HepG2 (cell line): Measurements from ENCODE around the gene PSRC1. TPM values are rescaled to one million over a fixed set of nuclear protein-coding genes. Genes with fewer than 3 reads are reported as not detected.

Experiments
- CEBPB ChIP-seq: IDR thresholded peaks from 2 replicates; pipeline ENCODE4 v1.6.1; 2011; ENCODE audit warnings: low read depth, low read length, improper control_type of control experiment, borderline replicate concordance
- CENPT ChIP-seq: sonication (generic); formaldehyde crosslinking; IDR thresholded peaks from 2 replicates; pipeline ENCODE4 v1.8.0; 2022; ENCODE audit warnings: low read depth, mild to moderate bottlenecking, moderate library complexity, missing genetic modification reagents
- CHD4 ChIP-seq: fragments of 200-600 bp; sonication (generic); IDR thresholded peaks from 2 replicates; pipeline ENCODE4 v1.7.0; 2017; ENCODE audit warnings: mild to moderate bottlenecking, low read length, borderline replicate concordance
- DPF2 ChIP-seq: sonication (generic); formaldehyde crosslinking; IDR thresholded peaks from 2 replicates; pipeline ENCODE4 v1.4.0; 2020; ENCODE audit warnings: mild to moderate bottlenecking, low read depth, missing genetic modification reagents, borderline replicate concordance
- RBM22 ChIP-seq: fragments of 200-400 bp; formaldehyde crosslinking; optimal IDR thresholded peaks from 2 replicates; pipeline ENCODE3; 2017; ENCODE audit warnings: mild to moderate bottlenecking, low read length, moderate library complexity
- REL ChIP-seq: sonication (generic); formaldehyde crosslinking; conservative IDR thresholded peaks from 2 replicates; pipeline ENCODE4 v1.8.0; 2022; ENCODE audit warnings: mild to moderate bottlenecking, missing genetic modification reagents, moderate library complexity
- REPIN1 ChIP-seq: sonication (generic); formaldehyde crosslinking; IDR thresholded peaks from 2 replicates; pipeline ENCODE4 v1.8.0; 2022; ENCODE audit warnings: missing genetic modification reagents, low read depth, mild to moderate bottlenecking, borderline replicate concordance
- SAFB2 ChIP-seq: sonication (generic); formaldehyde crosslinking; IDR thresholded peaks from 2 replicates; pipeline ENCODE4 v1.5.1; 2020; ENCODE audit warnings: missing genetic modification reagents, low read depth, mild to moderate bottlenecking, borderline replicate concordance
- SNAI1 ChIP-seq: sonication (generic); formaldehyde crosslinking; IDR thresholded peaks from 2 replicates; pipeline ENCODE4 v1.5.0; 2020; ENCODE audit warnings: mild to moderate bottlenecking, missing genetic modification reagents, borderline replicate concordance
- SSRP1 ChIP-seq: IDR thresholded peaks from 2 replicates; pipeline ENCODE4 v1.6.1; 2016; ENCODE audit warnings: control low read depth
- XBP1 ChIP-seq: sonication (generic); formaldehyde crosslinking; IDR thresholded peaks from 2 replicates; pipeline ENCODE4 v1.5.0; 2020; ENCODE audit warnings: missing genetic modification reagents
- ZNF343 ChIP-seq: sonication (generic); formaldehyde crosslinking; IDR thresholded peaks from 2 replicates; pipeline ENCODE4 v1.4.0; 2020; ENCODE audit warnings: mild to moderate bottlenecking, missing genetic modification reagents
- ZNF484 ChIP-seq: sonication (generic); formaldehyde crosslinking; IDR thresholded peaks from 2 replicates; pipeline ENCODE4 v1.5.1; 2020; ENCODE audit warnings: mild to moderate bottlenecking, low read depth, missing genetic modification reagents, borderline replicate concordance
- ZNF850 ChIP-seq: sonication (generic); formaldehyde crosslinking; conservative IDR thresholded peaks from 2 replicates; pipeline ENCODE4 v1.9.0; 2021; ENCODE audit warnings: mild to moderate bottlenecking, missing genetic modification reagents
- polyA plus RNA-seq, 8 experiments: library from polyadenylated mRNA; depleted of rRNA in 3 of 8; stranded (reverse) in 7 of 8; unstranded in 1 of 8; fragments of >200 nt; fragmentation: Illumina TruSeq in 4 of 8; extraction: Trizol in 4 of 8; gene quantifications; 2 replicates each; pipeline versions ENCODE4 v1.2.1 to v1.2.3, GENCODE V29; 2011 to 2016; ENCODE audit warnings: low read depth in 4 of 8, missing spikeins in 1 of 8, mixed read lengths in 1 of 8; ENCODE audit not compliant: insufficient read depth in 1 of 8
- total RNA-seq, 5 experiments: library from RNA; depleted of rRNA; stranded (reverse); fragments of >200 nt; fragmentation: Illumina TruSeq; extraction: Trizol; gene quantifications; 2 replicates each; pipeline ENCODE4 v1.2.3, GENCODE V29; 2016; ENCODE audit warnings: low read depth in 1 of 5
- TF ChIP-seq, protein P1 (sequence below): IDR thresholded peaks from 2 replicates; pipeline ENCODE4 v1.6.1; 2016; ENCODE audit warnings: missing compliant biosample characterization, missing genetic modification reagents, borderline replicate concordance
- TF ChIP-seq, protein P2 (sequence below): sonication (generic); formaldehyde crosslinking; IDR thresholded peaks from 2 replicates; pipeline ENCODE4 v1.4.0; 2020; ENCODE audit warnings: missing genetic modification reagents
- TF ChIP-seq, protein P3 (sequence below): sonication (generic); formaldehyde crosslinking; IDR thresholded peaks from 2 replicates; pipeline ENCODE4 v1.4.0; 2020; ENCODE audit warnings: missing genetic modification reagents, borderline replicate concordance
- TF ChIP-seq, protein P4 (sequence below): sonication (generic); formaldehyde crosslinking; IDR thresholded peaks from 2 replicates; pipeline ENCODE4 v1.4.0; 2020; ENCODE audit warnings: mild to moderate bottlenecking, missing genetic modification reagents
- TF ChIP-seq, protein P5 (sequence below): sonication (generic); formaldehyde crosslinking; IDR thresholded peaks from 2 replicates; pipeline ENCODE4 v1.5.1; 2020; ENCODE audit warnings: mild to moderate bottlenecking, missing genetic modification reagents

The PSRC1 gene
- total and polyA plus RNA-seq, 2 of the 13 experiments (the other 11 are each of a cell fraction or from before 2014, with no cell fraction given) = 28.6 to 30.3 TPM

DNA sequence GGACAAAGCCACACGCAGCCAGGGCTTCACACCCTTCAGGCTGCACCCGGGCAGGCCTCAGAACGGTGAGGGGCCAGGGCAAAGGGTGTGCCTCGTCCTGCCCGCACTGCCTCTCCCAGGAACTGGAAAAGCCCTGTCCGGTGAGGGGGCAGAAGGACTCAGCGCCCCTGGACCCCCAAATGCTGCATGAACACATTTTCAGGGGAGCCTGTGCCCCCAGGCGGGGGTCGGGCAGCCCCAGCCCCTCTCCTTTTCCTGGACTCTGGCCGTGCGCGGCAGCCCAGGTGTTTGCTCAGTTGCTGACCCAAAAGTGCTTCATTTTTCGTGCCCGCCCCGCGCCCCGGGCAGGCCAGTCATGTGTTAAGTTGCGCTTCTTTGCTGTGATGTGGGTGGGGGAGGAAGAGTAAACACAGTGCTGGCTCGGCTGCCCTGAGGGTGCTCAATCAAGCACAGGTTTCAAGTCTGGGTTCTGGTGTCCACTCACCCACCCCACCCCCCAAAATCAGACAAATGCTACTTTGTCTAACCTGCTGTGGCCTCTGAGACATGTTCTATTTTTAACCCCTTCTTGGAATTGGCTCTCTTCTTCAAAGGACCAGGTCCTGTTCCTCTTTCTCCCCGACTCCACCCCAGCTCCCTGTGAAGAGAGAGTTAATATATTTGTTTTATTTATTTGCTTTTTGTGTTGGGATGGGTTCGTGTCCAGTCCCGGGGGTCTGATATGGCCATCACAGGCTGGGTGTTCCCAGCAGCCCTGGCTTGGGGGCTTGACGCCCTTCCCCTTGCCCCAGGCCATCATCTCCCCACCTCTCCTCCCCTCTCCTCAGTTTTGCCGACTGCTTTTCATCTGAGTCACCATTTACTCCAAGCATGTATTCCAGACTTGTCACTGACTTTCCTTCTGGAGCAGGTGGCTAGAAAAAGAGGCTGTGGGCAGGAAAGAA is 8.1 kb downstream of the PSRC1 start (continued):
- TF ChIP-seq, protein P1, sequence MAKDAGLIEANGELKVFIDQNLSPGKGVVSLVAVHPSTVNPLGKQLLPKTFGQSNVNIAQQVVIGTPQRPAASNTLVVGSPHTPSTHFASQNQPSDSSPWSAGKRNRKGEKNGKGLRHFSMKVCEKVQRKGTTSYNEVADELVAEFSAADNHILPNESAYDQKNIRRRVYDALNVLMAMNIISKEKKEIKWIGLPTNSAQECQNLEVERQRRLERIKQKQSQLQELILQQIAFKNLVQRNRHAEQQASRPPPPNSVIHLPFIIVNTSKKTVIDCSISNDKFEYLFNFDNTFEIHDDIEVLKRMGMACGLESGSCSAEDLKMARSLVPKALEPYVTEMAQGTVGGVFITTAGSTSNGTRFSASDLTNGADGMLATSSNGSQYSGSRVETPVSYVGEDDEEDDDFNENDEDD (CRISPR knock-in tag) = peak; percentile 77; the same call in 1 of the 2 replicates
- TF ChIP-seq SNAI1 (CRISPR knock-in tag) (no peak), DPF2 (CRISPR knock-in tag) (no peak), SSRP1 (no peak), CHD4 (no peak), ZNF850 (CRISPR knock-in tag) (no peak), CENPT (CRISPR knock-in tag) (no peak), ZNF343 (no peak), RBM22 (no peak), SAFB2 (CRISPR knock-in tag) (no peak), REPIN1 (CRISPR knock-in tag) (peak; percentile 19; the same call in 1 of the 2 replicates), CEBPB (no peak), REL (CRISPR knock-in tag) (no peak), XBP1 (CRISPR knock-in tag) (no peak), ZNF484 (CRISPR knock-in tag) (no peak)
- TF ChIP-seq, protein P2, sequence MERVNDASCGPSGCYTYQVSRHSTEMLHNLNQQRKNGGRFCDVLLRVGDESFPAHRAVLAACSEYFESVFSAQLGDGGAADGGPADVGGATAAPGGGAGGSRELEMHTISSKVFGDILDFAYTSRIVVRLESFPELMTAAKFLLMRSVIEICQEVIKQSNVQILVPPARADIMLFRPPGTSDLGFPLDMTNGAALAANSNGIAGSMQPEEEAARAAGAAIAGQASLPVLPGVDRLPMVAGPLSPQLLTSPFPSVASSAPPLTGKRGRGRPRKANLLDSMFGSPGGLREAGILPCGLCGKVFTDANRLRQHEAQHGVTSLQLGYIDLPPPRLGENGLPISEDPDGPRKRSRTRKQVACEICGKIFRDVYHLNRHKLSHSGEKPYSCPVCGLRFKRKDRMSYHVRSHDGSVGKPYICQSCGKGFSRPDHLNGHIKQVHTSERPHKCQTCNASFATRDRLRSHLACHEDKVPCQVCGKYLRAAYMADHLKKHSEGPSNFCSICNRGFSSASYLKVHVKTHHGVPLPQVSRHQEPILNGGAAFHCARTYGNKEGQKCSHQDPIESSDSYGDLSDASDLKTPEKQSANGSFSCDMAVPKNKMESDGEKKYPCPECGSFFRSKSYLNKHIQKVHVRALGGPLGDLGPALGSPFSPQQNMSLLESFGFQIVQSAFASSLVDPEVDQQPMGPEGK (CRISPR knock-in tag) = peak; percentile 95
- TF ChIP-seq, protein P3, sequence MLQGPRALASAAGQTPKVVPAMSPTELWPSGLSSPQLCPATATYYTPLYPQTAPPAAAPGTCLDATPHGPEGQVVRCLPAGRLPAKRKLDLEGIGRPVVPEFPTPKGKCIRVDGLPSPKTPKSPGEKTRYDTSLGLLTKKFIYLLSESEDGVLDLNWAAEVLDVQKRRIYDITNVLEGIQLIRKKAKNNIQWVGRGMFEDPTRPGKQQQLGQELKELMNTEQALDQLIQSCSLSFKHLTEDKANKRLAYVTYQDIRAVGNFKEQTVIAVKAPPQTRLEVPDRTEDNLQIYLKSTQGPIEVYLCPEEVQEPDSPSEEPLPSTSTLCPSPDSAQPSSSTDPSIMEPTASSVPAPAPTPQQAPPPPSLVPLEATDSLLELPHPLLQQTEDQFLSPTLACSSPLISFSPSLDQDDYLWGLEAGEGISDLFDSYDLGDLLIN (CRISPR knock-in tag) = 0 out of 2 replicates have a peak, but pooled peaks have one; percentile 63
- TF ChIP-seq, protein P4, sequence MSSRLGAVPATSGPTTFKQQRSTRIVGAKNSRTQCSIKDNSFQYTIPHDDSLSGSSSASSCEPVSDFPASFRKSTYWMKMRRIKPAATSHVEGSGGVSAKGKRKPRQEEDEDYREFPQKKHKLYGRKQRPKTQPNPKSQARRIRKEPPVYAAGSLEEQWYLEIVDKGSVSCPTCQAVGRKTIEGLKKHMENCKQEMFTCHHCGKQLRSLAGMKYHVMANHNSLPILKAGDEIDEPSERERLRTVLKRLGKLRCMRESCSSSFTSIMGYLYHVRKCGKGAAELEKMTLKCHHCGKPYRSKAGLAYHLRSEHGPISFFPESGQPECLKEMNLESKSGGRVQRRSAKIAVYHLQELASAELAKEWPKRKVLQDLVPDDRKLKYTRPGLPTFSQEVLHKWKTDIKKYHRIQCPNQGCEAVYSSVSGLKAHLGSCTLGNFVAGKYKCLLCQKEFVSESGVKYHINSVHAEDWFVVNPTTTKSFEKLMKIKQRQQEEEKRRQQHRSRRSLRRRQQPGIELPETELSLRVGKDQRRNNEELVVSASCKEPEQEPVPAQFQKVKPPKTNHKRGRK = no peak
- TF ChIP-seq, protein P5, sequence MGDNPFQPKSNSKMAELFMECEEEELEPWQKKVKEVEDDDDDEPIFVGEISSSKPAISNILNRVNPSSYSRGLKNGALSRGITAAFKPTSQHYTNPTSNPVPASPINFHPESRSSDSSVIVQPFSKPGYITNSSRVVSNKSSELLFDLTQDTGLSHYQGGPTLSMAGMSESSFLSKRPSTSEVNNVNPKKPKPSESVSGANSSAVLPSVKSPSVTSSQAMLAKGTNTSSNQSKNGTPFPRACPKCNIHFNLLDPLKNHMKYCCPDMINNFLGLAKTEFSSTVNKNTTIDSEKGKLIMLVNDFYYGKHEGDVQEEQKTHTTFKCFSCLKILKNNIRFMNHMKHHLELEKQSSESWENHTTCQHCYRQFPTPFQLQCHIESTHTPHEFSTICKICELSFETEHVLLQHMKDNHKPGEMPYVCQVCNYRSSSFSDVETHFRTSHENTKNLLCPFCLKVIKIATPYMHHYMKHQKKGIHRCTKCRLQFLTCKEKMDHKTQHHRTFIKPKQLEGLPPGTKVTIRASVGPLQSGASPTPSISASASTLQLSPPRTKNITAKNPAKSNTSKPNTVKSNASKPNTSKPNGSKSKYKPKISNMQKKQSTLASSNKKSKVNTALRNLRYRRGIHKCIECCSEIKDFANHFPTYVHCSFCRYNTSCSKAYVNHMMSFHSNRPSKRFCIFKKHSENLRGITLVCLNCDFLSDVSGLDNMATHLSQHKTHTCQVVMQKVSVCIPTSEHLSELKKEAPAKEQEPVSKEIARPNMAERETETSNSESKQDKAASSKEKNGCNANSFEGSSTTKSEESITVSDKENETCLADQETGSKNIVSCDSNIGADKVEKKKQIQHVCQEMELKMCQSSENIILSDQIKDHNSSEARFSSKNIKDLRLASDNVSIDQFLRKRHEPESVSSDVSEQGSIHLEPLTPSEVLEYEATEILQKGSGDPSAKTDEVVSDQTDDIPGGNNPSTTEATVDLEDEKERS = no peak
